A673 (cell line): ENCODE results near the gene VAPA.

Source experiments
- EZH2 ChIP-seq: fragments of 200-600 bp; sonication (generic); IDR thresholded peaks from 2 replicates; pipeline ENCODE4 v1.6.1; 2017; ENCODE audit warnings: borderline replicate concordance, low read depth, mild to moderate bottlenecking, mixed read lengths, antibody characterized with exemption, low read length; ENCODE audit not compliant: poor library complexity, severe bottlenecking
- TF ChIP-seq, protein P1 (sequence below): fragments of 300-800, 200-600 bp; sonication (generic); conservative IDR thresholded peaks from 2 replicates; pipeline ENCODE4 v1.5.1; 2017; ENCODE audit warnings: low read depth, mild to moderate bottlenecking, antibody characterized with exemption, low read length, moderate library complexity, mixed read lengths

DNA sequence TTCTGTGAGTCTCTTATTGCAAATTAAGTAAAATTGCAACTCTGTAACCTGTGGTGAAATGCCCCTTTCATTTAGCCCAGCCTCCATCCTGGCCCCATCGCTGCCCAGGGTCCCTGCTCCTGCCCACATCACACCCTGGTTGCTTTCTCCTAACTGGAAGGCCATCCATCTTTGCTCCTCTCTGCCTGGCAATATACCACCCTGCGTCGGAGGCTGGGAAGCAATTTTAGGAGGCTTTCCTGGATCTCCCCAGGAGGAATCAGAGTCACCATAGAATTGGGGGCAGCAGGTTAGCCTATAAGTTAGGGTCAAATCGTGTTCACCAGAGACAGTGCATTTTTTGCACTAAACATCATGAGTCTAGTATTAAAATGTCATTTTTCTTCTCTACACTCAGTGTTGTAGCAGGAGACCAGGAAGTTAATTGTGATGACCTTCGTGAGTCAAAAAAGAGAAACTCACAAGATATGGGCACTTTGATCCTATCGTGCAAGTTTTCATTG is 42.5 kb upstream of the VAPA start:
- TF ChIP-seq, protein P1, sequence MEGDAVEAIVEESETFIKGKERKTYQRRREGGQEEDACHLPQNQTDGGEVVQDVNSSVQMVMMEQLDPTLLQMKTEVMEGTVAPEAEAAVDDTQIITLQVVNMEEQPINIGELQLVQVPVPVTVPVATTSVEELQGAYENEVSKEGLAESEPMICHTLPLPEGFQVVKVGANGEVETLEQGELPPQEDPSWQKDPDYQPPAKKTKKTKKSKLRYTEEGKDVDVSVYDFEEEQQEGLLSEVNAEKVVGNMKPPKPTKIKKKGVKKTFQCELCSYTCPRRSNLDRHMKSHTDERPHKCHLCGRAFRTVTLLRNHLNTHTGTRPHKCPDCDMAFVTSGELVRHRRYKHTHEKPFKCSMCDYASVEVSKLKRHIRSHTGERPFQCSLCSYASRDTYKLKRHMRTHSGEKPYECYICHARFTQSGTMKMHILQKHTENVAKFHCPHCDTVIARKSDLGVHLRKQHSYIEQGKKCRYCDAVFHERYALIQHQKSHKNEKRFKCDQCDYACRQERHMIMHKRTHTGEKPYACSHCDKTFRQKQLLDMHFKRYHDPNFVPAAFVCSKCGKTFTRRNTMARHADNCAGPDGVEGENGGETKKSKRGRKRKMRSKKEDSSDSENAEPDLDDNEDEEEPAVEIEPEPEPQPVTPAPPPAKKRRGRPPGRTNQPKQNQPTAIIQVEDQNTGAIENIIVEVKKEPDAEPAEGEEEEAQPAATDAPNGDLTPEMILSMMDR: no peak
- TF ChIP-seq EZH2: no peak
